ENCODE data around the gene SDHB.

Gene SDHB

DNA sequence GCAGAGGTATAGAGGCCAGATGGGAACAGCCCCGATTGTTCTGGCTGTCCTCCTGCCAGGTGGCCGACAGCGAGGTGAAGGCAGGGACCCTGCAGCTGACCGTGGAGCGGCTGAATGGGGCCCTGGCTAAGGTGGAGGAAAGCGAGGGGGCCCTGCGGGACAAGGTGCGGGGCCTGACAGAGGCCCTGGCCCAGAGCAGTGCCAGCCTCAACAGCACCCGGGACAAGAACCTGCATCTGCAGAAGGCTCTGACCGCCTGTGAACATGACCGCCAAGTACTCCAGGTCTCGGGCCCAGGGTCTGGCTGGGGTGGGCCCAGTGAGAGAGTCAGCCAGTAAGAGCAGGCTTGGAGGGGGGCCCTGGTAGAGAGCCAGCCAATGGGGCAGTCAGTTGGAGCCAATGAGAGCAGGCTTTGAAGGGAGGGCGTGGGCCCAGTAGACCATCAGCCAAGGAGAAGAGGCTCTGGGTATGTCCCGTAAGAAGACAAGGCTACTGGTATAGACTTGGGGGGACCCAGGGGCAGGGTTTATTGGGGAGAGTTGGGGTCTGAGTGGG is 84.7 kb downstream of the SDHB start:
- no peak for DNase-seq (ENCODE audit: low read depth)

Data from EH (cell line).